ENCODE measurements around the gene H1-8. TPM values are rescaled to one million over a fixed set of nuclear protein-coding genes. Genes with fewer than 3 reads are reported as not detected.

The H1-8 gene
- polyA plus RNA-seq, 1 experiment, result not detected

GRCh38 chr3:129549805-129550204, 6.8 kb downstream of the H1-8 start:
- ChIA-PET CTCF (interaction anchor here (1.3 kb wide), 1 partner anchor 60 kb away, joined by 4 read pairs; no protein-coding TSS in a partner anchor), POLR2A (interaction anchor here (1.5 kb wide), 1 partner anchor 11 kb away, joined by 3 read pairs; no protein-coding TSS in a partner anchor)
- Histone ChIP-seq H3K9me3 (ENCODE audit: control insufficient read depth, insufficient read depth, low read length) (no peaks in the 10 kb centered on the region), H3K27me3 (ENCODE audit: control insufficient read depth, insufficient read depth, low read length) (no peaks in the 10 kb centered on the region), H3K4me3 (ENCODE audit: low read depth, low read length) (no peak overlapping the region), H3K27ac (ENCODE audit: low read depth, low read length) (no peak overlapping the region)
- no peak for DNase-seq (ENCODE audit: low read depth, low spot score)
- no peak for TF ChIP-seq CTCF (IDR thresholded peaks at IDR 0.05; ENCODE audit: low read depth, low read length)

GRCh38 chr3:129552287-129553050, 9.5 kb downstream of the H1-8 start:
- Histone ChIP-seq H3K9me3 (ENCODE audit: control insufficient read depth, insufficient read depth, low read length) (no peaks in the 10 kb centered on the region), H3K27me3 (ENCODE audit: control insufficient read depth, insufficient read depth, low read length) (no peaks in the 10 kb centered on the region), H3K27ac (ENCODE audit: low read depth, low read length) (no peak overlapping the region), H3K4me3 (ENCODE audit: low read depth, low read length) (no peak overlapping the region)
- no peak for DNase-seq (ENCODE audit: low read depth, low spot score)
- ChIA-PET CTCF (no interaction called here), POLR2A (no interaction called here)
- no peak for TF ChIP-seq CTCF (IDR thresholded peaks at IDR 0.05; ENCODE audit: low read depth, low read length)

- Histone ChIP-seq H3K27ac (ENCODE audit: low read depth, low read length) (no peak overlapping the region), H3K9me3 (ENCODE audit: control insufficient read depth, insufficient read depth, low read length) (no peaks in the 10 kb centered on the region), H3K27me3 (ENCODE audit: control insufficient read depth, insufficient read depth, low read length) (no peaks in the 10 kb centered on the region), H3K4me3 (ENCODE audit: low read depth, low read length) (no peak overlapping the region)
- ChIA-PET POLR2A (no interaction called here), CTCF (no interaction called here)
- DNase-seq (ENCODE audit: low read depth, low spot score), result no peak
- TF ChIP-seq CTCF (IDR thresholded peaks at IDR 0.05; ENCODE audit: low read depth, low read length), result no peak
Measured at GRCh38 chr3:129553171-129553570, 10.2 kb downstream of the H1-8 start.

GRCh38 chr3:129553719-129554118, 10.7 kb downstream of the H1-8 start:
- no peak overlapping the region for H3K4me3 ChIP-seq (ENCODE audit: low read depth, low read length)
- DNase-seq (ENCODE audit: low read depth, low spot score), result no peak
- no peaks in the 10 kb centered on the region for H3K27me3 ChIP-seq (ENCODE audit: control insufficient read depth, insufficient read depth, low read length)
- H3K9me3 ChIP-seq (ENCODE audit: control insufficient read depth, insufficient read depth, low read length), result no peaks in the 10 kb centered on the region; the same call in 1 of the 2 replicates
- POLR2A ChIA-PET, result no interaction called here
- no peak for TF ChIP-seq CTCF (IDR thresholded peaks at IDR 0.05; ENCODE audit: low read depth, low read length)
- CTCF ChIA-PET, result interaction anchor here (0.7 kb wide), 1 partner anchor 78 kb away, joined by 15 read pairs; no protein-coding TSS in a partner anchor
- no peak overlapping the region for H3K27ac ChIP-seq (ENCODE audit: low read depth, low read length)
